ENCODE results near the gene THAP7.

- TF ChIP-seq, protein P1, sequence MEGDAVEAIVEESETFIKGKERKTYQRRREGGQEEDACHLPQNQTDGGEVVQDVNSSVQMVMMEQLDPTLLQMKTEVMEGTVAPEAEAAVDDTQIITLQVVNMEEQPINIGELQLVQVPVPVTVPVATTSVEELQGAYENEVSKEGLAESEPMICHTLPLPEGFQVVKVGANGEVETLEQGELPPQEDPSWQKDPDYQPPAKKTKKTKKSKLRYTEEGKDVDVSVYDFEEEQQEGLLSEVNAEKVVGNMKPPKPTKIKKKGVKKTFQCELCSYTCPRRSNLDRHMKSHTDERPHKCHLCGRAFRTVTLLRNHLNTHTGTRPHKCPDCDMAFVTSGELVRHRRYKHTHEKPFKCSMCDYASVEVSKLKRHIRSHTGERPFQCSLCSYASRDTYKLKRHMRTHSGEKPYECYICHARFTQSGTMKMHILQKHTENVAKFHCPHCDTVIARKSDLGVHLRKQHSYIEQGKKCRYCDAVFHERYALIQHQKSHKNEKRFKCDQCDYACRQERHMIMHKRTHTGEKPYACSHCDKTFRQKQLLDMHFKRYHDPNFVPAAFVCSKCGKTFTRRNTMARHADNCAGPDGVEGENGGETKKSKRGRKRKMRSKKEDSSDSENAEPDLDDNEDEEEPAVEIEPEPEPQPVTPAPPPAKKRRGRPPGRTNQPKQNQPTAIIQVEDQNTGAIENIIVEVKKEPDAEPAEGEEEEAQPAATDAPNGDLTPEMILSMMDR (IDR thresholded peaks at IDR 0.05; ENCODE audit: low read depth, low read length): no peak
- no peak for TF ChIP-seq EZH2phosphoT487 (IDR thresholded peaks at IDR 0.05; ENCODE audit: low read depth)
Observed at GRCh38 chr22:21029486-21030025, 27.6 kb upstream of the THAP7 start.
